GM21737 (cell line): ENCODE measurements around the gene NPIPA1.
A peak's percentile ranks its signal among the peaks of the same experiment; 100 is the strongest.
"Not testable (repeated sequence)": the region's sequence is repeated elsewhere in the genome, so short reads cannot be mapped to it uniquely, and the experiment has no call there.

Source experiments
- ATAC-seq: cut with Tn5 transposase; IDR thresholded peaks from one replicate; pipeline ENCODE4 v1.9.1; 2021; ENCODE audit warnings: mild to moderate bottlenecking, moderate library complexity; ENCODE audit not compliant: unreplicated experiment

NPIPA1 gene

DNA sequence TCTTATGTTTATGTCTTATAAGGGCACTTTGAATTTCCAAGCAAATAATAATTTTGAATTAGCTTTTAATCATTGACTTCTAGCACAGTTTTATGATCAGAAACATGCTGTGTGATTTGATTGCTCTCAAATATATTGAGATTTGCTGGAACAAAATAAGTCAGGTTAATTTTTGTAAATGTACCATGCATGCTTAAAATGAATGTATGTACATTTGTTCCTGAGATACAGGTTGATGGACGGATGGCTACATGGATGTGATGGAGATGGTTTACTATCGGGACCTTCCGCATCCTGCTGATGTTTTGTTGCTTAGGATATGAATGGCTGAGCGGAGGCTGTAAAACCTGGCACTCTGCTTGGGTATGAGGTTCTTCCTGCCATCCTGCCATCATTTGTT lies at the start of gene NPIPA1:
NPIPA1 (plus strand) TSS at position 301 of the 400 bp plus-strand sequence; CDS start at position 301, 0 bp downstream.
- ATAC-seq = not testable (repeated sequence)

DNA sequence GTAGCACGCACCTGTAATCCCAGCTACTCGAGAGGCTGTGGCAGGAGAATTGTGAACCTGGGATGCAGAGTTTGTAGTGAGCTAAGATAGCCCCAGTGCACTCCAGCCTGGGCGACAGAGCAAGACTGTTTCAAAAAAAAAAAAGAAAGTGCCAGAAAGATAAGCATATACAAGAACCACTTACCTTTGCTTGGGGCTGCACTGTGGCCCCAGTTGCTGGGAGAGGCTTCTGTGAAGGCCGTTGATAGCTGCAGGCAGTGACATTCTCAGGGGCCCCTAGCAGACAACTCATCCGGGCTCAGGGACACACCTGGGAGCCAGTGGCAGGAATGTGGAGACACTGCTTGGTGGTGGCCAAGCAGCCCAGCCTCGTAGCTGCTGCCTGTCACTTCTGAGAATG lies 45.1 kb upstream of the NPIPA1 start:
- not testable (repeated sequence) for ATAC-seq

GRCh38 chr16:14895382-14895781 lies 41.9 kb upstream of the NPIPA1 start:
- ATAC-seq = not testable (repeated sequence)

DNA sequence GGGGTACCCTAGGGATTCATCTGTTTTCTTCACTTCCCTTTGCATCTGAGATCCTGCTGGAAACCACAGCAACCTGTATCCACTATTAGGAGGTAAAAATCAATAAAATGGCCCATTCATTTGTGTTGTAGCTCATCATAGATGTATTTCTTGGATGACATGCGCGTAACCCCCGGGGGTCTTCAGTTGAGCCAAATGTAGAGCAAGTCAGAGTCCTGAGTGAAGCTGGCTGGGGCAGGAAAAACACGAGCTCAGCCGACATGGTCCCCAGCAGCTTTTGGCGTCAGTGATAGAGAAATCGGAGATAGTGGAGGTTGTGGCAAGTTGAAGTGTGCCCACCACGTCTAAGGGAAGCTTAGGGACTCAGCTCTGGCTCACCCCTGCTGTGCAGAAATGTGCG lies 41.2 kb upstream of the NPIPA1 start:
- not testable (repeated sequence) for ATAC-seq

GRCh38 chr16:14897006-14897664 lies 40.1 kb upstream of the NPIPA1 start:
- ATAC-seq = not testable (repeated sequence)

- ATAC-seq = not testable (repeated sequence)
Observed at GRCh38 chr16:14898162-14898561, 39.1 kb upstream of the NPIPA1 start.

DNA sequence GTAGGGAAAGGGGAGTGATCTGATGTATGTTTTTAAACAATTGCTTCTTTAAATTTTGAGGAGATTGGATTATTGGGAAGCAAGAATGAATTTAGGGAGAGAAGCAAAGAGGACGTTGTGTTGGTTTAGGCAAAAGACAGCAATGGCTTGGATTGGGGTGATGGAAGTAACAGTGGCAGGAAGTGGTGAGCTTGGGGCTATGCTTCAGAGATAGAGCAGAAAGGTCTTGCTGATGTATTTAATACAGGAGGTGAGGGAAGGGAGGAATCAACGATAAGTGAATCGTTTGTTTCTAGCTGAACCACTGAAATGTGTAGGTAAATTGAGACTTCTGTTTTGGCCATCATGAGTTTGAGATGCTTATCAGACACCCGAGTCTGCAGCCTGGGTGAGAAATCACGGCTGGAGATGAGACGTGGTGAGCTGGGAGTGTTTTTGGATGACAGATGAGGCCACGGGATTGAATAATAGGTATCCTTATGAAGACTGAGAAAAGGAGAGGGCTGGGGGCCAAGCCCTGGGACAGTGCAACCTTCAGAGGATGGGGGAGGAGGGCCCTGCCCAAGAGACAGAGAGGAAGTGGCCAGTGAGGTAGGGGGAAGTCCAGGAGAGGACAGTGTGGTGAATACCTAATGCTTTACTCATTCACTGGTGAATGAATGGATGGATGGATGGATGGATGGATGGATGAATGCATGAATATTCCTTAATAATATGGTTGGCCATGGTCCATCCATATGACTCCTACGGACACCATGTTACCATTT lies 33.9 kb upstream of the NPIPA1 start:
- not testable (repeated sequence) for ATAC-seq

DNA sequence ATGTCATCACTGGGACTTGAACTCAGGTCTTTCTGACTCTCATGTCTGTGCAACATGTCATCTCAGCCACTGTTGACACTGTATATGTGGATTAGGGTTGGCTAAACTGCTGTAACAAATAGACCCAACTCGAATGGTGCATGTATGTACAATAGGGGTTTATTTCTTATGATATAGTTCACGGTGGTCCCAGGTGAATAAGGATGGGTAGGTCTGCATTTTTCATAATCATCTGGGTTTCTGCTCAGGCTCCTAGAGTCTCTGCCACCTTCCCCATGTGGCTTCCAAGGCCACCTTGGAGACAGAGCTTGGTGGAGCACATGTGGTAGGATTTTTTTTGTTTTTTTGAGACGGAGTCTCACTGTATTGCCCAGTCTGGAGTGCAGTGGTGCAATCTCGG lies 27.5 kb upstream of the NPIPA1 start:
- ATAC-seq = not testable (repeated sequence)

- peak; percentile 78 for ATAC-seq
Observed at GRCh38 chr16:14910833-14911629, 26.2 kb upstream of the NPIPA1 start.

DNA sequence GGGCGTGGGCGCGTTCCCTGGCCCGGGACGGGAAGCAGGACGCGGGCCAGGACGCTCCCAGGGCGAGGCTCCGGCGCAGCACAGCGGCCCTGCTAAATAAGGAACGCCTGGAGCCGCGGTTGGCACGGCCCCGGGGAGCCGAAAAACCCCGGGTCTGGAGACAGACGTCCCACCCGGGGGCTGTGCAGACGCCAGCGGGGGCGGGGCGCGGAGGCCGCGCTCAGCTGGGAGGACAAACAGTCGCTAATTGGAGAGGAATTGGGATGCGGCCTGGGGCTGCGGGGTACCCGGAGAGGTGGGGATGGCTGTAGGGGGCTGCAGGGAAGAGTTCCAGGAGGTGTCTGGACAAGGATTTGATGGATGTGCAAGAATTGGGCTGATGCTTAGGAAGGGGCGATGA lies 25.3 kb upstream of the NPIPA1 start:
- ATAC-seq = not testable (repeated sequence)

- ATAC-seq = not testable (repeated sequence)
Observed at GRCh38 chr16:14912588-14912987, 24.7 kb upstream of the NPIPA1 start.

DNA sequence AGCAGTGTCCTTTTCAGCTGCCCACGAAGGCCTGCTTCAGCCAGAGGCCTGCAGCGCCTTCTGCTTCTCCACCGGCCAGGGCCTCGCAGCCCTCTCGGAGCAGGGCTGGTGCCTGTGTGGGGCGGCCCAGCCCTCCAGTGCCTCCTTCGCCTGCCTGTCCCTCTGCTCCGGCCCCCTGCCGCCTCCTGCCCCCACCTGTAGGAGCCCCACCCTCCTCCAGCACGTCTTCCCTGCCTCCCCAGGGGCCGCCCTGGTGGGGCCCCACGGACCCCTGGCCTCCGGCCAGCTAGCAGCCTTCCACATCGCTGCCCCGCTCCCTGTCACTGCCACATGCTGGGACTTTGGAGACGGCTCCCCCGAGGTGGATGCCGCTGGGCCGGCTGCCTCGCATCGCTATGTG lies 18.7 kb upstream of the NPIPA1 start:
- not testable (repeated sequence) for ATAC-seq

DNA sequence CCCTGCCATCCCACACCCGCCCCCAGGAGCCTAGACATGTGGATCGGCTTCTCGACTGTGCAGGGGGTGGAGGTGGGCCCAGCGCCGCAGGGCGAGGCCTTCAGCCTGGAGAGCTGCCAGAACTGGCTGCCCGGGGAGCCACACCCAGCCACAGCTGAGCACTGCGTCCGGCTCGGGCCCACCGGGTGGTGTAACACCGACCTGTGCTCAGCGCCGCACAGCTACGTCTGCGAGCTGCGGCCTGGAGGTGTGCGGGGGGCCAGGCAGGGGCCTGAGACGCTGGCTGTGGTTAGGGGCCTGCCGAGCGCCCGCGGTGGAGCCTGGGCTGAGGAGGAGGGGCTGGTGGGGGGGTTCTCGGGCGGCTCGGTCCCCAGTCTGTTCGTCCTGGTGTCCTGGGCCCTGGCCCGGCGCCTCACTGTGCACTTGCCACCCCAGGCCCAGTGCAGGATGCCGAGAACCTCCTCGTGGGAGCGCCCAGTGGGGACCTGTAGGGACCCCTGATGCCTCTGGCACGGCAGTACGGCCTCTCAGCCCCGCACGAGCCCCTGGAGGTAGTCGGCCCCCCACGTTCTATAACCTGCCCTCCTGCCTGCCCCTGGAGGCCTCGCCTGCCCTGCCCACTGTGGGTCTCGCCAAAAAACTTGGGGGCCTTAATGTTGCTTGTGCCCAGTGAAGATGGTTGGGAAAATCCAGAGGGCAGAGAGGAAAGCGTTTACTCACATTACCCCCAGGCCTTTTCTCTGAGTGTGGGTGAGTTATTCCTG lies 17.2 kb upstream of the NPIPA1 start:
- not testable (repeated sequence) for ATAC-seq

DNA sequence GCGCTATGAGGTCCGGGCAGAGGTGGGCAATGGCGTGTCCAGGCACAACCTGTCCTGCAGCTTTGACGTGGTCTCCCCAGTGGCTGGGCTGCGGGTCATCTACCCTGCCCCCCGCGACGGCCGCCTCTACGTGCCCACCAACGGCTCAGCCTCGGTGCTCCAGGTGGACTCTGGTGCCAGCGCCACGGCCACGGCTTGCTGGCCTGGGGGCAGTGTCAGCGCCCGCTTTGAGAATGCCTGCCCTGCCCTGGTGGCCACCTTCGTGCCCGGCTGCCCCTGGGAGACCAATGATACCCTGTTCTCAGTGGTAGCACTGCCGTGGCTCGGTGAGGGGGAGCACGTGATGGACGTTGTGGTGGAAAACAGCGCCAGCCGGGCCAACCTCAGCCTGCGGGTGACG lies 15.0 kb upstream of the NPIPA1 start:
- not testable (repeated sequence) for ATAC-seq

DNA sequence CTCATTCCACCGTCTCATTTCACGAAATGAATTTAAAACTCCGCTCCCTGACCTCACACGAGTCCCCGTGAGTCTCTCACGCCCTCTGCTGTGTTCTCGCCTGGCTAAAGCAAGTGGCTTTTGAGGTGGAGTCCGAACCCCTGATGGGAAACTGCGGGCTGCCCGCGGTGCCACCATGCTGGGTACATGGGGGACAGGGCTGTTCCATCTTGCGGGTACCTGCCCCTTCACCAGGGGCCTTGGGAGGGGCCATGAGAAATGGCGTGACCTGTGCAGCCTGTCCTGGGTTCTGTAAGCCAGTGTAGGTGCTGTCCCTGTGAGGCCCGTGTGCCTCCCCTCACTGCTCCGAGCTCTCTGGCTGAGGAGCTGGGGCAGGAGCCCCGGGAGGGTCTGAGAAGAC lies 14.3 kb upstream of the NPIPA1 start:
- not testable (repeated sequence) for ATAC-seq

- ATAC-seq = not testable (repeated sequence)
Observed at GRCh38 chr16:14923394-14924088, 13.7 kb upstream of the NPIPA1 start.

DNA sequence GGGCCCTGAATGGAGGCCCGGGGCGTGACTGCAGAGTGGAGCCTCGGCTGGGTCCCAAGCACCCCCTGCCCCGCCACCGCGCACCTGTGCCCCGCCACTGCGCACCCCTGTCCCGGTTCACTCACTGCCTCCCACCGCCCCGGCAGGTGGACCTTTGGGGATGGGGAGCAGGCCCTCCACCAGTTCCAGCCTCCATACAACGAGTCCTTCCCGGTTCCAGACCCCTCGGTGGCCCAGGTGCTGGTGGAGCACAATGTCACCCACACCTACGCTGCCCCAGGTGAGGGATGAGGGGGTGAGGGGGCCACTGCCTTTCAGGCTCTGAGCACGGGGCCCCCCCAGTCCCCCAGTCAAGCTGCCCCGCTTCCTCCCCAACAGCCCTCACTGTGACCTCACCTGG lies 12.9 kb upstream of the NPIPA1 start:
- ATAC-seq = not testable (repeated sequence)

DNA sequence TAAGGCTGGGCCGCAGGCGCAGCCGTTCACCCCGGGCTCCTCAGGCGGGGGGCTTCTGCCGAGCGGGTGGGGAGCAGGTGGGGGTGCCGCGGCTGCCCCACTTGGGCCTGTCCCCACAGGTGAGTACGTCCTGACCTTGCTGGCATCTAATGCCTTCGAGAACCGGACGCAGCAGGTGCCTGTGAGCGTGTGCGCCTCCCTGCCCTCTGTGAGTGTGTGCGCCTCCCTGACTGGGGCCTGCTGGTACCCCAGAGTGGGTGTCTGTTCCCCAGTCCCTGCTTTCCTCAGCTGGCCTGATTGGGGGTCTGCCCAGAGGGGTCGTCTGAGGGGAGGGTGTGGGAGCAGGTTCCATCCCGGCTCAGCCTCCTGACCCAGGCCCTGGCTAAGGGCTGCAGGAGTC lies 12.3 kb upstream of the NPIPA1 start:
- not testable (repeated sequence) for ATAC-seq

GRCh38 chr16:14928064-14928714 lies 9.1 kb upstream of the NPIPA1 start:
- not testable (repeated sequence) for ATAC-seq
